Mucosa of rectum (tissue), 2 donors: ENCODE measurements around the gene KMT2B.

Experiments used
- H3K27ac ChIP-seq, 2 donors: one replicate each; pipeline ENCODE4 v1.7.0; 2013; ENCODE audit warnings: inconsistent platforms in 2 of 2, low read depth in 2 of 2, low read length in 2 of 2
- H3K27me3 ChIP-seq, 2 donors: one replicate each; pipeline ENCODE4 v1.7.0; 2013; ENCODE audit warnings: low read length in 2 of 2; ENCODE audit not compliant: control insufficient read depth in 2 of 2, insufficient read depth in 2 of 2
- H3K36me3 ChIP-seq, 2 donors: one replicate each; pipeline ENCODE4 v1.7.0; 2013; ENCODE audit warnings: low read length in 2 of 2; ENCODE audit not compliant: control insufficient read depth in 2 of 2, insufficient read depth in 2 of 2
- H3K4me1 ChIP-seq, 2 donors: one replicate each; pipeline ENCODE4 v1.7.0; 2013; ENCODE audit warnings: low read length in 2 of 2, mild to moderate bottlenecking in 1 of 2; ENCODE audit not compliant: control insufficient read depth in 2 of 2, insufficient read depth in 2 of 2
- H3K4me3 ChIP-seq, 2 donors: one replicate each; pipeline ENCODE4 v1.7.0; 2013; ENCODE audit warnings: low read length in 2 of 2
- H3K9ac ChIP-seq, 2 donors: one replicate each; pipeline ENCODE4 v1.7.0; 2013; ENCODE audit warnings: low read length in 2 of 2, low read depth in 1 of 2, mild to moderate bottlenecking in 1 of 2
- H3K9me3 ChIP-seq, 2 donors: one replicate each; pipeline ENCODE4 v1.7.0; 2013; ENCODE audit warnings: low read length in 2 of 2; ENCODE audit not compliant: control insufficient read depth in 2 of 2
- donor health status: healthy.
- donor health status: Normal muscosa, but diverticular disease.

The KMT2B gene

DNA sequence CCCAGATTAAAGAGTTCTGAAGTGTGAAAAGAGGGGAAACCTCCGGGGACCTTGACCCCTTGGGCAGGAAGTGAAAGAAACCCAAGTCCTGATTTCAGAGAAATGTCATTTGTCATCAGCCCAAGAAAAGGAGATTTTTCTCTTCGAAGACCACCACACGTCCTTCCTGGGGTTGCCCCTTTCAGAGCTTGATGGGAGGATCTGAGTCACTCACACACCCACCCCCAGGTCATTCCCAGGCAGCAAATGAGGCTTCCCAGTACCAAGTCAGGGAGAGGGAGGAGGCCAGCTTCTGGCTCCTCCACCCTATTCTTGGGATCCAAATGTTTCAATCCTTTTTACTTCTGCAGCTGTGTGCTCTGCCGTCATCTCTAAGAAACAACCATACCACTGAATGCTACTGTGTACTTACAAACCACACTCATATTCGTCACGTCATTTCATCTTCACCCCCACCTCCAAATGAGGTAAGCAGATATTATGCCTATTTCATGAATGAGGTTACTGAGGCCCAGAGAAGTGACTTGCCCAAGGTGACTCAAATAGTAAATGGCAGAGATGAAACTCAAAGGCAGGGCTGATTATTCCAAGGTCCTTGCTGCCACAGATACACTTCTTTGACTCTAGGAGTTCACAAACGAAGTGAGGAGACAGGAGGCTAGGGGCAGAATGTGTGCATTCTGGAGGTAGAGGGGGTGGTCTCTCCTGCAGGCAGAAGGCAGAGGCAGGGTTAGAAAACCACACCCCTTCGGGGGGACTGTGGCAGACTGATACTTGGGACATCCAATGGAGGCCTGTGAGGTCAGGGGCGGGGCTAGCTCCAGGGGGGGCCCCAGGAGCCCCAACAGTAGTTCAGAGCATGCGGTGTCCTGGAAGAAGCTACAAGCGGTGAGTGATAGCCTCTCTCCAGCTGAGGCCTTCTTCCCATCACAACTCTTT, 5.0 kb upstream of the KMT2B start:
- no peaks in the 10 kb centered on the region for H3K27me3 ChIP-seq
- H3K9me3 ChIP-seq: no peaks in the 10 kb centered on the region
- peak overlapping the region in 1 of 2 donors; percentile 29 for H3K4me3 ChIP-seq
- no peak overlapping the region for H3K9ac ChIP-seq
- H3K36me3 ChIP-seq: no peaks in the 10 kb centered on the region
- H3K27ac ChIP-seq: peak overlapping the region in 1 of 2 donors; percentile 18
- H3K4me1 ChIP-seq: peaks cover 12 to 20% of the 10 kb centered on the region in 2 donors

- Histone ChIP-seq H3K4me1 (peaks cover 12 to 20% of the 10 kb centered on the region in 2 donors), H3K27ac (peak overlapping the region in 1 of 2 donors; percentile 18)
Observed at GRCh38 chr19:35713506-35713850, 4.3 kb upstream of the KMT2B start.

DNA sequence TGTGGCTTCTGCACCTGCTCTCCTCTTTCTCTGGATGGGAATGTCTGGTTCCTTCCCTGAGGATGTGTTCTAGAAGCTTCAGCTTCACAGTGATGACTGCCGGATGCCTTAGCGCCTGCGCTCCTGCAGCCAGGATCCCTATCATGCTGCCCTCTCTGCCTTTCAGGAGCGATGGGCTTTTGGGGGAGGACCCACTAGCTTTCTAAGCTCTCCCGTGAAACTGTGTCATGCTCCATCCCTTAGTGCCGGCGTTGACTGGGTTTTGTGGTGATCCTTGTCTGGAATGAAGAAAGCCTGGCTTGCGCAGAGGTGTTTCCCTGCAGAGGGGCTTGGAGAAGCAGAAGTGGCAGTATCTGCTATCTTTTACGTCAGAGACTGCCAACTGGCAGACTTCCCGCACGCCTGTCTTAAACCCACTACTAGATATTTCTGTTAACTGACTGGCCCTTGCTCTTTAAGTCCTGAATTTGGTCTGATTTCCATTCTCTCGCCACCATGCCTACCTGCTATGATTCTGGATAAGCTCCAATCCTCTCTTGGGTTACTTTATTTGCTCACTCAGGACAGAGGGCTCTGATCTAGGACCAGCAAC, 3.8 kb upstream of the KMT2B start:
- Histone ChIP-seq H3K27ac (peak overlapping the region in 1 of 2 donors; percentile 35), H3K9me3 (no peaks in the 10 kb centered on the region), H3K9ac (no peak overlapping the region), H3K4me1 (peaks cover 16 to 25% of the 10 kb centered on the region in 2 donors), H3K27me3 (no peaks in the 10 kb centered on the region), H3K4me3 (peak overlapping the region in 1 of 2 donors; percentile 33), H3K36me3 (no peaks in the 10 kb centered on the region)

More at GRCh38 chr19:35713506-35713850, 4.3 kb upstream of the KMT2B start:
- Histone ChIP-seq H3K4me3 (peak overlapping the region in 1 of 2 donors; percentile 33), H3K9ac (no peak overlapping the region), H3K27me3 (no peaks in the 10 kb centered on the region), H3K36me3 (no peaks in the 10 kb centered on the region), H3K9me3 (no peaks in the 10 kb centered on the region)

GRCh38 chr19:35714601-35715354, 3.0 kb upstream of the KMT2B start:
- H3K4me3 ChIP-seq: no peak overlapping the region
- no peaks in the 10 kb centered on the region for H3K36me3 ChIP-seq
- H3K27ac ChIP-seq: peak overlapping the region in 1 of 2 donors; percentile 35
- H3K27me3 ChIP-seq: no peaks in the 10 kb centered on the region
- no peaks in the 10 kb centered on the region for H3K9me3 ChIP-seq
- H3K9ac ChIP-seq: no peak overlapping the region
- peaks cover 21 to 30% of the 10 kb centered on the region in 2 donors for H3K4me1 ChIP-seq

GRCh38 chr19:35715355-35715809, 2.4 kb upstream of the KMT2B start:
- Histone ChIP-seq H3K4me3 (peak overlapping the region; percentile 83 to 88), H3K9ac (peak overlapping the region in 1 of 2 donors; percentile 76), H3K27me3 (no peaks in the 10 kb centered on the region), H3K27ac (peak overlapping the region in 1 of 2 donors; percentile 87), H3K36me3 (peaks cover 0 to 2% of the 10 kb centered on the region in 2 donors), H3K9me3 (no peaks in the 10 kb centered on the region), H3K4me1 (peaks cover 21 to 30% of the 10 kb centered on the region in 2 donors)

- peak overlapping the region; percentile 83 to 88 for H3K4me3 ChIP-seq
- H3K9me3 ChIP-seq: no peaks in the 10 kb centered on the region
- H3K36me3 ChIP-seq: peaks cover under 1 to 2% of the 10 kb centered on the region in 2 donors
- H3K9ac ChIP-seq: peak overlapping the region; percentile 76 to 80
- peak overlapping the region; percentile 84 to 87 for H3K27ac ChIP-seq
- no peaks in the 10 kb centered on the region for H3K27me3 ChIP-seq
- peaks cover 21 to 30% of the 10 kb centered on the region in 2 donors for H3K4me1 ChIP-seq
Observed at GRCh38 chr19:35715981-35716800, 1.6 kb upstream of the KMT2B start.

DNA sequence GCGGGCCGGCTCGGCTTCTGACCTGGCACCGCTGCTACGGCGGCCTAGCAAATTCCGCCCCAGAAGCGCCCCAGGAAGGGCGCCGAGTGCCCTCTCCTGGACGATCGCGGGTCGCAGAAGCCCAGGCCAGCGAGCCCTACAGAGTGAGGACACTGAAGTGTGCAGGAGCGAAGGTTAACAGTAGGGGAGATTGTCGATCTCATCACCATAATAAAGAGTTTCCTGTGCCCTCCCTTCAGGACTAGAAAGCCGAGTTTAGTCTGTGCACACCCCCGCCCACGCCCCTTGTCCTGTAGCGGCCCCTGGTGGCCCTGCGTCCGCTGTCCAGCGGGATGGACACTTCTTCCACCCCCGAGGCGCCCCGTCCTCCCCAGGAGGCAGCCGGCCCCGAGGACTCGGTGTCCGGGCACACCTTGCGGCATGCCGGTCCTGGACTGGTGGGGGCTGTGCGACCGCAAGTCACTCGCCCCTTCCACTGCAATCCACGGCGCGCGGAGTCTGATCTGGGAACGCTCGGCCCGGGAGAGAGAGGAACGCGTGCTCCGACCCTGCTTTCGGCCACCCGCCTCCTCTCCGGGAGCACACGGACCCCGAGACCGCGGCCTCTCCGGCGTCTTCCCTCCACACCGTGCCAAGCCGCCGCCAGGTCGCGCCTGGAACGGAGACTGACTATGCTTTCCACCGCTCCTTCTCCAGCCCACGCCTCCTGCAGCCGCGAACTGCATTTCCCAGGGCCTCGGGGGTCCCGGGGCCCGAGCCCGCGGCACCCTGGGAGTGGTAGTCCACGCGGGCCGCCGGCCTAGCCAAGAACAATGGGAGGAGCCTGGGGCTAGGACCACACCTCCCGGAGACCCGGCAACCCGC, 770 bp upstream of the KMT2B start:
- peak overlapping the region; percentile 83 to 88 for H3K4me3 ChIP-seq
- peak overlapping the region; percentile 84 to 87 for H3K27ac ChIP-seq
- H3K4me1 ChIP-seq: peaks cover 21 to 30% of the 10 kb centered on the region in 2 donors
- peaks cover 6 to 8% of the 10 kb centered on the region in 2 donors for H3K36me3 ChIP-seq
- H3K27me3 ChIP-seq: no peaks in the 10 kb centered on the region
- no peaks in the 10 kb centered on the region for H3K9me3 ChIP-seq
- H3K9ac ChIP-seq: peak overlapping the region; percentile 76 to 80

GRCh38 chr19:35718345-35719041, 690 bp downstream of the KMT2B start:
- Histone ChIP-seq H3K4me3 (peak overlapping the region; percentile 78 to 80), H3K36me3 (peaks cover 19 to 22% of the 10 kb centered on the region in 2 donors), H3K4me1 (peaks cover 21 to 30% of the 10 kb centered on the region in 2 donors), H3K27me3 (no peaks in the 10 kb centered on the region), H3K27ac (peak overlapping the region; percentile 43 to 56), H3K9ac (peak overlapping the region; percentile 71 to 77), H3K9me3 (no peaks in the 10 kb centered on the region)
